Activated naive CD4-positive, alpha-beta T cell treated with anti-CD3 and anti-CD28 coated beads, Interleukin-2, amount 50 U/mL, for 24 hours (primary cell): ENCODE data around the gene RGS2.
A peak's percentile ranks its signal among the peaks of the same experiment; 100 is the strongest.

Experiments
- H3K27ac Mint-ChIP-seq: one replicate; pipeline ENCODE4 v1.8.0; 2021; ENCODE audit warnings: mild to moderate bottlenecking, mixed read lengths
- H3K27me3 Mint-ChIP-seq: one replicate; pipeline ENCODE4 v1.8.0; 2021; ENCODE audit warnings: mixed read lengths
- H3K36me3 Mint-ChIP-seq: one replicate; pipeline ENCODE4 v1.8.0; 2021; ENCODE audit warnings: mixed read lengths
- H3K4me1 Mint-ChIP-seq: one replicate; pipeline ENCODE4 v1.8.0; 2021; ENCODE audit warnings: mixed read lengths
- H3K4me3 Mint-ChIP-seq: one replicate; pipeline ENCODE4 v1.8.0; 2021; ENCODE audit warnings: mild to moderate bottlenecking, mixed read lengths
- H3K9me3 Mint-ChIP-seq: one replicate; pipeline ENCODE4 v1.8.0; 2021; ENCODE audit warnings: mixed read lengths

The RGS2 gene

DNA sequence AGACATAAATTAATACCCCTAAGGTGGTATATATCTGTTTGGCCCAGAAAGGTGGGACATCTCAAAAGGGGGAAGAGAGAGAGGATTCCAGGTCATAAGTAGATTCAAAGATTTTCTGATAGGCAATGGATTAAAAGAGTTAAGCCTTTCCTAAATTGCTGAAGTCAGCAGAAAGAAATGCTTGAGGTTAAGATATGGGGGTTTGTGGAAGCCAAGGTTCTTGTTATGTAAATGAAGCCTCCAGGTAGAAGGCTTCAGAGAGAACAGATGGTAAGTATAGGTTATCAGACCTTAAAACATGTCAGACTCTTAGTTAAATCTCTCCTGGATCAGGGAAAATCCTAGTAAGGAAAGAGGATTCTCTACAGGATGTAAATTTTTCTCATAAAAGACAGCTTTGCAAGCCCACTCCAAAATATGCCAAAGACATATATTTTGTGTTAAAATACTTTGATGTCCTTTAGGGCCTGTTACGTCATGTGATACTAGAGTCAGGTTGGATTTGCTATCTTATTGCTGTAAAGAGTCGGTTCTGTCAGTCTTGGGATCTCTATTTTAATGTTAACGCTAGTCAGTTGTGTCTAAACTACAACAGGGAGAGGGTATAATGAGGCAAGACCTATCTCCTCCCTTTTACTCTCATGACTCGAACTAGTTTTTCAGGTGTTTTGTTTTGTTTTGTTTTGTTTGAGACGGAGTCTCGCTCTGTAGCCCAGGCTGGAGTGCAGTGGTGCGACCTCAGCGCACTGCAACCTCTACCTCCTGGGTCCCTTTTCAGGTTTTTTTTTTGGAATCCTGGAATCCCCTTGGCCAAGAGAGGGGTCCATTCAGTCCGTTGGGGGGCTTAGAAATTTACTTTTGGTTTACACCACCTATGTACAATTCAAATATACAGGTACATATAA is 30.6 kb downstream of the RGS2 start:
- no peaks in the 10 kb centered on the region for H3K9me3 Mint-ChIP-seq
- H3K36me3 Mint-ChIP-seq, result no peaks in the 10 kb centered on the region
- H3K27me3 Mint-ChIP-seq, result peaks cover 7% of the 10 kb centered on the region
- H3K27ac Mint-ChIP-seq, result no peak overlapping the region
- no peaks in the 10 kb centered on the region for H3K4me1 Mint-ChIP-seq
- no peak overlapping the region for H3K4me3 Mint-ChIP-seq

DNA sequence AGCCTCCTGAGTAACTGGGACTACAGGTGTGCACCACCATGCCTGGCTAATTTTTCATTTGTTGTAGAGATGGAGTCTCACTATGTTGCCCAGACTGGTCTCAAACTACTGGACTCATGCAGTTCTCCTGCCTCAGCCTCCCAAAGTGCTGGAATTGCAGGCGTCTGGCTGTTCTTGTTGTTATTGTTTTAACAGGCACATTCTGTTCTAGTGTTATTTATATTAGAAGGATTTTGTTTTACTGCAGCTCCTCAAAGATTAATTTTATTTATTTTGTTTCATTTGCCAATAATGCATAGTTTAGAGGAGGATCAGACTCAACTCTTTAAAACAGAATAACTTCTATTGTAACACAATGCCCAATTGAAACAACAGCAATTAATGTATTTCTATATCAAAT is 35.5 kb downstream of the RGS2 start:
- H3K27me3 Mint-ChIP-seq, result peaks cover 4% of the 10 kb centered on the region
- no peak overlapping the region for H3K27ac Mint-ChIP-seq
- H3K4me1 Mint-ChIP-seq, result no peaks in the 10 kb centered on the region
- no peaks in the 10 kb centered on the region for H3K9me3 Mint-ChIP-seq
- H3K4me3 Mint-ChIP-seq, result no peak overlapping the region
- no peaks in the 10 kb centered on the region for H3K36me3 Mint-ChIP-seq

DNA sequence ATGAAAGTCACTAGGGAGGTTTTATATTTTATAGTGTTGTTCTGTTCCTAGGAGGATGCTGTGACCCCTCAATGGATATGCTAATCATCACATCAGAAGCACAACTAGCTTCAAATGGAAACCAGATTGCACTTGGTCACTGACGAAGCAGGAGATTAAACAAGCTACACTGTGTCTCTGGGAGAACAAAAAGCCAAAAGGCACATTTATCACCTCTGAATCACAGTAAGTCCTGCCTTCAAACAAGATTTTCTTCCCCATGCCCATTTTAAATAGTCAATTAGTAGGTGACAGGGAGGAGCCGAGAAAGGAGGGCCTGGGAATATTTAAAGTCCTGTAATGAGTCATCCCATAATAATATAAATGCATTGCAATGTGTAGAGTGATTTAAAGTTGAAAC is 38.1 kb downstream of the RGS2 start:
- Mint-ChIP-seq H3K27me3 (peaks cover 6% of the 10 kb centered on the region), H3K4me3 (no peak overlapping the region), H3K4me1 (no peaks in the 10 kb centered on the region), H3K9me3 (no peaks in the 10 kb centered on the region), H3K36me3 (no peaks in the 10 kb centered on the region), H3K27ac (peak overlapping the region; percentile 3)

DNA sequence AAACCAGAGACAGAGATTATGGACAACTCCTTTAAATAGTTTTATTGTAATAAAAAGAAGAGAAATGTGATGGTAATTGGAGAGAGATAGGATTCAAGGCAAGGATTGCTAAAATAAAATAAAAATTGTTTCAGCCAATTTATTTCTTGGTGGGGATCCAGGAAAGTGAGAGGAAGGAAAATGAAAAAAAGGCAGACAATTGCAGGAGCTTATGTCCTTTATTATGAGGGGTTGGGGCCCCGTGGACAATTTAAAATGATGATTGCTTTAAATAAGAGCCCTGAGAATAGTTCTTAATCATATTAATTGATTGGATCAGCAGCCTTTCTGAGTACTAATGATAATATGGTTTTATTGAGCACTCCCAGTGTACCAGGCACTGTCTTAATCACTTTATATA is 40.2 kb downstream of the RGS2 start:
- H3K27me3 Mint-ChIP-seq, result peaks cover 2% of the 10 kb centered on the region
- no peaks in the 10 kb centered on the region for H3K4me1 Mint-ChIP-seq
- H3K4me3 Mint-ChIP-seq, result no peak overlapping the region
- no peaks in the 10 kb centered on the region for H3K9me3 Mint-ChIP-seq
- no peak overlapping the region for H3K27ac Mint-ChIP-seq
- H3K36me3 Mint-ChIP-seq, result no peaks in the 10 kb centered on the region

DNA sequence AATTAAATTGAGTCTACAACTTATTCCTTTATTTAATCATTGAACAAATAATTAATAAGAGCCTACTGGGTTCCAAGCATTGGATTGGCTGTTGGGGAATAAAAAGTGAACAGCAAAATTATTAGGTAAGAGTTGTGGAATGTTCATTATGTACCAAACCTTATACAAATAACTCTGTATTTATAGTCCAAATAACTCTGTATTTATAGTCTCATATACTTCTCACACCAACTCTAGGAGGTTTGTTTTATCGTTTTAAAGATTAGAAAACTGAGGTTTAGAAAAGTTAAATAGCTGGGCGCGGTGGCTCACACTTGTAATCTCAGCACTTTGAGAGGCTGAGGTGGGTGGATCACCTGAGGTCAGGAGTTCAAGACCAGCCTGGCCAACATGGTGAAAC is 40.6 kb downstream of the RGS2 start:
- H3K36me3 Mint-ChIP-seq, result no peaks in the 10 kb centered on the region
- no peak overlapping the region for H3K27ac Mint-ChIP-seq
- H3K4me3 Mint-ChIP-seq, result no peak overlapping the region
- H3K4me1 Mint-ChIP-seq, result no peaks in the 10 kb centered on the region
- peaks cover 2% of the 10 kb centered on the region for H3K27me3 Mint-ChIP-seq
- H3K9me3 Mint-ChIP-seq, result no peaks in the 10 kb centered on the region

DNA sequence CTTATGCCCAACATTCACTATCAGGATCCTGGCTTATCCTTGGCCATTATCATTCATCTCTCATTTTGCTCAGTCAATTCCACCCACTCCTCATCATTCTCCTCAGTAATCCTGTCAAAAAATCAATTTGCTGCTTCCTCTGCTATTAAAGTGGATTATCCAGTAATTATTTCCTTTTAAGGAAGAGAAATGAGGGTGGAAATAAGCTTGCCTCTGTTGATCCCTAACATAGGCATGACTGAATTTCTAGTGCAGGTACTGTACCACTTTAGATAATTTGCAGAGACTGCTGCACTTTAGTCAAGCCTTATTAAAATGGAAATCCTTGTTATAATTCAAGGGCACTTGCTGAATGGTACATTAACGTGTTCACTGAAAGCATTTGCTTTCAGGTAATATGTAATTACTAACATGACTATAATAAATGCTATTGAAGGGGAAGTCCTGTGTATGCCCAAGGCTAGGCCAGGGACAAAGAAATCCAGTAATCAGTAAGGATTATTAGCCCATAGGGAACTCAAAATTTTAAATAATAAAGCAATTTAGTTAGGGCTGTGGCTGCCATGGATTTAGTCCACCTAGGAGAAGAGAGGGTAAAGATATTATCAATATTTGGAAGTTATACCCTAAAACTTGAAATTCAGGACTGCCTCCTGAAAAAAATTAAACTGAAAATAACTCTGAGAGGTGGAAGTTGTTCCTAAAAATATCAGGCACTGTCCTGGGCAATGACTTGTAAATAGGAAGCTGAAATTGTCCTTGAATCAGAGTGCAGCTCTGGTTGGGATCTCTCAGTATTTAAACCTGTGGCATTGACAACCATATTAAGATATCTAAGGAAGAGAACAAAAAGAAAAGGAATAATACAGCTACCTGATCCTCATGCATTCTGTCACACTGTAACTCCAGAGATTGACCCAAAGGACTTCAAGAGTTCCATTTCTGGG is 43.4 kb downstream of the RGS2 start:
- no peak overlapping the region for H3K27ac Mint-ChIP-seq
- H3K4me3 Mint-ChIP-seq, result no peak overlapping the region
- peaks cover 6% of the 10 kb centered on the region for H3K27me3 Mint-ChIP-seq
- H3K36me3 Mint-ChIP-seq, result no peaks in the 10 kb centered on the region
- no peaks in the 10 kb centered on the region for H3K4me1 Mint-ChIP-seq
- no peaks in the 10 kb centered on the region for H3K9me3 Mint-ChIP-seq

DNA sequence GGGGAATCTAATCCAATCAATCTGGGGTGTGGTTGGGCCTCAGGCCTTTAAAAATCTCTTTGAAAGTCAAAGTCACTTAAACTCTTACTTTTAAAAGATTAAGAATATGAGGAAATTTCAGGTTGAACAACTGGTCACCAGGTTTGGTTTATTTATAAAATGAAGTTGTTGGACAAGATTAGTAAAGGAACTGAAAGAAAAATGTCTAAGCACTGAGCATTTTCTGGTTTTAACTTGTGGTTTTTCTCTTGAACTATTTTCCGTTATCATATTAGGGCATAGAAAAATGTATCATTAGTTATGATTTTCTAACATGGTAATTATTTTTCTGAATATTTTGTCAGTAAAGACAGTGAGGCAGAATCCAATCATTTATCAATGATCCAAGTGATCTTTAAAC is 49.6 kb downstream of the RGS2 start:
- Mint-ChIP-seq H3K27me3 (peaks cover 4% of the 10 kb centered on the region), H3K9me3 (no peaks in the 10 kb centered on the region), H3K4me3 (no peak overlapping the region), H3K27ac (no peak overlapping the region), H3K36me3 (no peaks in the 10 kb centered on the region), H3K4me1 (no peaks in the 10 kb centered on the region)

DNA sequence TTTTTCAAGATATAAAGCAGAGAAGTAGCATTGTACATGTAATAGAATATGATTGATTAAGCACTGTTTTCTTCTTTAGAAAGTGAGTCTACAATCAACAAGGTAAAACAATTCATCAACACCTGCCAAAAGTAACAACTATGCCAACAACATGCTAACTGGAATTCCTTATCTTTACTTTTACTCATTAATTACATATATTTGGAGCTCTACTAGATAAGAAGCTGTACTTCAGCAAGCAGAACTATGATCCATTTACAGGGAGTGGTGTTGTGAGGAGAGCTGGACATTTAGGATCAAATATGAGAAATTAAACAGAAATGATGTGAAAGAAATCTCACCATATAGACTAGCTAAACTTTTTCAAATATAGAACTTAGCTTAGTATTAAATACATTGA is 51.0 kb downstream of the RGS2 start:
- Mint-ChIP-seq H3K36me3 (no peaks in the 10 kb centered on the region), H3K27me3 (peaks cover under 1% of the 10 kb centered on the region), H3K9me3 (no peaks in the 10 kb centered on the region), H3K4me1 (no peaks in the 10 kb centered on the region), H3K4me3 (no peak overlapping the region), H3K27ac (no peak overlapping the region)

DNA sequence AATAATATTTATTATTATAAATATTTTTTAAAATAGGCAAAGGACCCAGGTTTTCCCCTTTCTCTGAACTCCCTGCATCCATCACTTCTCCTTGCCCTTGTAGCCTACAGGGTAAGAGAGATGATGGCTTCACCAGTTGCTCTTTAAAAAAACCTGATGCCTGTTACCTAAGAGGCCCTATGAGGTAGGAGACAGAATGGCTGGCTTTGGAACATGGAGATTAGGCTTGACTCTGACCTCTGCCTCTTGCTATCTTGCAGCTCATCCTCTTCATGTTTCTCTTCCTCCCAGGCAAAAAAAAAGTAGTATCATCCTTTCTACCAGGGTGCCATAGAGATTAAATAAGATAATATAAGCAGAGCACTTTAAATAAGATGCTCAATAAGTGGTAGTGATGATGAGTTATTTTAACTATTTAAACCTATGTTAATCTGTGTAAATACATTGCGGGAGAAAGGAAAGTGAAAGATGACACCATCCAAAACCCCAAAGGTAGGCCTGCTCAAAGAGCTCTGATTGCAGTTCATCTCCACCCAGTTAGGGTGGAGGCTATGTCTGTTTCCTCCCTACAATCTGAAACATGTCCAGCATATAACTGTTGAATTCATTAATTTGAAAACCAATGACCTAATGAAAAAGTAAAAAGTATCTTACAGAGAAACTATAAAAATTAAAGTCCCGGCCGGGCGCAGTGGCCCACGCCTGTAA is 51.8 kb downstream of the RGS2 start:
- Mint-ChIP-seq H3K36me3 (no peaks in the 10 kb centered on the region), H3K4me1 (no peaks in the 10 kb centered on the region), H3K9me3 (no peaks in the 10 kb centered on the region), H3K4me3 (no peak overlapping the region), H3K27ac (no peak overlapping the region), H3K27me3 (no peaks in the 10 kb centered on the region)

DNA sequence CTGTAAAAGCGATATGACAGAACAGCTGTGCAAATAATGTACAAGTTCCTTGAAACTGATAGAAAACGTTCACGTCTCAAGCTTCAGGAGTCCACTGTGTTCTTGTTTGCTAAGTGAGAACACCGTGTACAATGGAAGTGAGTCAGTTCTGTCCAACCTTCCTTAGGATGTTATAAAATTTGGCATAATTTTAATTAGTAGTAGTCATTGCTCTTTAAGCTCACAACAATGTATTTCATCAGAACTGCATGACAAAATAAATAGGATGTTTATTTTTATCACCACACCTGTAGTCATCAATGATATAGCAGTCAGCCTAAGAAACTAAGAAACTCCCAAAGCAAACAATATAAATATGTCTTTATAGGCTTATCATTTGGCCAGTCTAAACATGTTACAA is 53.0 kb downstream of the RGS2 start:
- no peak overlapping the region for H3K27ac Mint-ChIP-seq
- no peaks in the 10 kb centered on the region for H3K36me3 Mint-ChIP-seq
- no peak overlapping the region for H3K4me3 Mint-ChIP-seq
- no peaks in the 10 kb centered on the region for H3K9me3 Mint-ChIP-seq
- no peaks in the 10 kb centered on the region for H3K27me3 Mint-ChIP-seq
- no peaks in the 10 kb centered on the region for H3K4me1 Mint-ChIP-seq
